NCI-H1417 (cell line): ENCODE data around the gene FOXL1.
"Not testable (repeated sequence)": the region's sequence is repeated elsewhere in the genome, so short reads cannot be mapped to it uniquely, and the experiment has no call there.

Experiments
- DNase-seq, 3 experiments: peaks; one replicate each; lab custom pipeline; 2025; lab: John Stamatoyannopoulos, UW

Gene FOXL1

DNA sequence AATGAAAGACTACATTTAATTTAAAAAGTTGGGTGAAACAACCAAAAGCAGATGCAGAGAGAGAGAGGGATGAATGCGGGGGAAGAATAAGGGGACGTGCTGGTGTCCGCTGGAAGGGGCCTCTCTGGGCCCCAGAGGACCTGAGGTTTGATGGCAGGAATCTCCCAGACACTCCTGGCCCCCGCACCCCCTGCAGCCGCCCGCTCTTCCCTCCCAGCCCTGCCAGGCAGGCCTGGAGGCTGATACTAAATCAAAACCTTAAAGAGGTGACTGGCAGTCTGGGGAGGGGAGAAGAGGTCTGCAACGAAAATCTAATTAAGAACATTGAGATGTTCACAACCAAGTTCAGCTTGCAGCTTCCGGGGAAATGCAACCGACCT lies 2.4 kb downstream of the FOXL1 start:
- no peak for DNase-seq

DNA sequence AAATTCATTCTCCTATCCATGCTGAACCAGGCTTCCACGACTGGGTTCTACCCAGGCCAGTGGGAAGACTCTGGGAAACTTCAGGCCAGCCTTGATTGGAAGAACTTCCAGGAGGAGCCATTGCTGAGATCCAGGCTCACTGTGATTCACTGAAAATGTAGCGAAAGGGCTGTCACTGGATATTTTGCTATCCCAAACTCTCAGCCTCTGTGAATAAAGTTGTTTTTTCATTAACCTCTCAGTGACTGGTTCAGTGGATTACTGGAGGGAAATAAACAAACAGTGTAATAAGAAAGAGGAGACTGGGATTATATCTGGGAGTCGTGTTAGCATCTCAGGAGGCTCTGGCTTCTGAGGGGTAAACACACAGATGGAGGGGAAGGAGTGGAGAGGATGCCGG lies 3.1 kb downstream of the FOXL1 start:
- no peak for DNase-seq

DNA sequence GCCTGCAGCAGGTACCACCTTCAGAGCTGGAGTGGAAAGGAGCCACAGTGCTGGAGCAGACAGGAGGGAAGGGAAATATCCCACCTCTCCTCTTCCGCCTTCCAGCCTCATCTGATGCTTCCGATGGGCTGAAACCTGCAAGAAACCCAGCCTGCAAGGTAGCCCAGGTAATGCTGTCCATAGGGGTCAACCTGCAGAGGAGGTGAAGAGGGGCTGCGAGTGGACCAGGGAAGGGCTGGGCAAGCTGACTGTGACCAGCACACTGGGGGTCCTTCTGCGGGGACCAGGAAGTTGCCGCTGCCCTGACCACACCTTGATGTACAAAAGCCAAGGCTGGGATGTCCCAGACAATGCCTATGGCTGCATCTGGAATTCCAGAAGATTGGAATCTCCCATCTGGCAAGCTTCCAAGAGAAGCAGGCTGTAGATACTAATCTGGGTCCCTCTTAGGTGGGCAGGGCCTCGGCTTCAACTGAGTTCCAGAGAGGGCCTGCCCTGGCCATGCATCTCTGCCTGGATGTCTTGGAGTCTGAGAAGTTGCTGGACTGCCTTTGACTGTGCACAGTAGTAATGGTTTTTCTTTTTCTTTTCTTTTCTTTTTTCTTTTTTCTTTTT lies 5.8 kb downstream of the FOXL1 start:
- DNase-seq = no peak

DNA sequence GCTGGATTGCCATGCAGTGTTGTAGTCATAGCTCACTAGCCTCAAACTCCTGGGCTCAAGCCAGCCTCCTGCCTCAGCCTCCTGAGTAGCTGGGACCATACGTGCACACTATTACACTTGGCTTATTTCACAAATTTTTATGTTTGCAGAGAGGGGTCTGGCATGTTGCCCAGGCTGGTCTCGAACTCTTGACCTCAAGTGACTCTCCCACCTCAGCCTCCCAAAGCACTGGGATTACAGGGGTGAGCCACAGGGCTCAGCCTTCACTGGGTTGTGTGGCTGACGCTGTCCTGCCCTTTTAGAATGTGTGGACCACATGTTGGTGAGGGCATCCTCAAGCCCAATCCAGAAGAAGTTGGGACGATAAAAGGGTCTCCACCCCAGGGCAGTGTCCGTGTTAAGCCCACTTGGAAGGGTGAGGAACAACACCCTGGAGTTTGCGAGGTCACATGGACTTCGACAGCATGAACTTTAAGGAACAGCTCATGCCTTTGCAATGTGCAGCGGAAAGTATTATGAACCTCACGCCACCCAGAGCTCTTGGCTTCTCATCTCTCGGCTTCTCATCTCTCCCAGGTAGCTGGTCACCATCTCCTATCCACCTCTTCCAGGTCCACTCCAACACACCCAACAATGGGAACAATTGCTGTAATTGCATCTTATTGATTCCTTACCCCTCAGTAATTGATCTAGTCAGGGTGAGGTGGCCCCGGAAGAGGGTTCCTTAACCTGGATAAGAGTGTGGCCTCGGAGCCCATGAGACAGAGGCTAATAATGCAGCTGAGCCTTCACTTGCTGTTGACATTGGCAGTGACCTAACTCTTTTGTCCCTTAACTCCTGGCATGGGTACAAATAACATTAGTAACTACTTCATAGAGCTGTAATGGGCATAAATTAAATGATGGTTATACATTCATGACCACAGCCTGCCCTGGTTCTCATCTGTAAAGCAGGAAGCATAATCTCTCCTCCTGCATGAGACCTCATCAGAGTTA lies 6.7 kb downstream of the FOXL1 start:
- no peak for DNase-seq

DNA sequence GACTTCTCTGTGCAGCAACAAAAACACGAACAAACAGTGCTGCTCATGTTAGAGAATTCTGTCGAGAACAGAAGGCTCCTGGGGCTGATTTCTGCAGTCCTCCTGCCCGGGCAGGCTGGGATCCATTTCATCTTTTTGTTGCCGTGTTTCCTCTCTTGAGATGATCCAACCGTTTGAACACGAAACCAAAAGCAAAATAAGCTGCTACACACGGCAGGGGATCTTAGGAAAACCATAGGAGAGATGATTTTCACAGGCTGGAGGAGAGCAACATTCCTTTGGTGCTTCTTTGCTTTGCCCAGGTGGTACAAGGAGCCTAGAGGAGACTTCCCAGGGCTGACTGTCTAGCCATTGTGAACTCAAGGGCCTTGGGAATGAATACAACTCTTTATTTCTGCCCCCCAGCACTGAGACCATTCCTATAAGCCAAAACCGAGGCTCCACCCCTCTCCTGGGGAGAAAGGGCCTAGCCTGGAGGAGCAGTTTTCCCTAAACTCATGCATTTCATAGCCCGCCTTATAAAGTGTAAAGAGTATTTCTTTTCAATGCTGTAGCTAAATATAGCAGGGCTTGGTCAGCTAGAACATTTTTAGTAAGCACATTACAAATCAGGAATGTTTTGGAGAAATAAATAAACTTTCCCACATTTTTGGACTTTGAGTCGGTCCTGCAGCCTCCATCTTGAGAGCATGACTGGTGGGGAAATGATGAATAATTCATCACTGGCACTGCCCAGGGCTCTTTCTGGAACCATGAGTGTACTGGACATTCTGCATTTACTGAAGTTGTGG lies 7.7 kb downstream of the FOXL1 start:
- DNase-seq = no peak

DNA sequence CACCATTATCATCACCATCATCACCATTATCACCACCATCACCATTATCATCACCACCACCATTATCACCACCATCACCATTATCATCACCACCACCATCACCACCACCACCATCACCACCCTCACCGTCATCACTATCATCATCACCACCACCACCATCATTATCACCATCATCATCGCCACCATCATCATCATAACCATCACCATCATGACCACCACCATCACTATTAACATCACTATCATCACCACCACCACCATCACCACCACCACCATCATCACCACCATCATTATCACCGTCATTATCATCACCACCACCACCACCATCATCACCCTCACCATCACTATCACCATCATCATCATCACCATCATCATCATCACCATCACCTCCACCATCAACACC lies 9.1 kb downstream of the FOXL1 start:
- no peak for DNase-seq

DNA sequence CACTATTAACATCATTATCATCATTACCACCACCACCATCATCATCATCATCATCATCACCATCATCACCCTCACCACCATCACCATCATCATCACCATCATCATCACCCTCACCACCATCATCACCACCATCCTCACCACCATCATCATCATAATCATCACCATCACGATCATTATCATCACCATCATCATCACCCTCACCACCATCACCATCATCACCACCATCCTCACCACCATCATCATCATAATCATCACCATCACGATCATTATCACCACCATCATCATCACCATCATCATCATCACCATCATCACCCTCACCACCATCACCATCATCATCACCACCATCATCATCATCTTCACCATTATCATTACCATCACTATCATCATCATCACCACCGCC lies 9.6 kb downstream of the FOXL1 start:
- not testable (repeated sequence) for DNase-seq

DNA sequence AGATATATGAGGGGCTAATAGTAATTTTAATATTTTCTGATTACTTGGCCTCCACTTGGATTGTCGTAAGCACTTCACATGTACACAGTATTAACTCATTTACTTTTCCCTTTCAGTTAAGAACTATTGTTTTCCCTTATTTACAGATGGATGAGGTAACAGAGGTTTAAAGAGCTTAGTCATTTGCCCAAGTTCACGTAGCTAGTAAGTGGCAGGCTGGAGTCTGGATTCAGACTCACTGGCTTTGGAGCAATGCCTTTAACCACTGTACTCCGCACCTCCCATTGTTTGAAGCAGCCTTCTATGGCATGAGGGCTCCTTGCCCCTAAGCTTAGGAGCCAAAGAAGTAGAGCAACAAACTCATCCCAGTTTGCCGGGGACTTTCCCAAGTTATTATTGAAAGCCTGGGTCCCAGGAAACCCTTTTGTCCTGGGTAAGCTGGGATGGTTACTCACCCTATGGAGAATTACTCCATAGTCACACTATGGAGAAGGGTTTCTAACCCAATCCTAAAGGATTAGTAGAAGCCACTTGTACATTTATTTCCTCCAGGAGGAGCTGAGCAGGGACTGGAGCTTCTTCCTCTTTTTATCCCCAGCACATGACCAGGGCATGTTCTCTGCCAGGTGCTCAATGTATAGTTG lies 12.3 kb downstream of the FOXL1 start:
- DNase-seq = no peak

DNA sequence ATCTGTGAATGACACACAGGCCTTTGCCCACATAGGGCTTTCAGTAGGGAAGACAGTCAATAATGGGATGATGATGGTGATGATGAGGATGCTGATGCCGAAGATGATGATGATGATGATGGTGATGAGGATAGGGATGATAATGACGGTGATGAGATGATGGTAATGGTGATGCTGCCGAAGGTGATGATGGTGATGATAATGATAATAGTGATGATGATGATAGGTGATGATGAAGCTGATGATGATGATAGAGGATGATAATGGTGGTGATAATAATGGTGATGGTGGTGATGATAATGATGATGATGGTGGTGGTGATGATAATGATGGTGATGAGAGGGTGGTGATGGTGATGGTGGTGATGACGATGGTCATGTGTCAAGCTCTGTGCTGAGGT lies 12.9 kb downstream of the FOXL1 start:
- DNase-seq = no peak

DNA sequence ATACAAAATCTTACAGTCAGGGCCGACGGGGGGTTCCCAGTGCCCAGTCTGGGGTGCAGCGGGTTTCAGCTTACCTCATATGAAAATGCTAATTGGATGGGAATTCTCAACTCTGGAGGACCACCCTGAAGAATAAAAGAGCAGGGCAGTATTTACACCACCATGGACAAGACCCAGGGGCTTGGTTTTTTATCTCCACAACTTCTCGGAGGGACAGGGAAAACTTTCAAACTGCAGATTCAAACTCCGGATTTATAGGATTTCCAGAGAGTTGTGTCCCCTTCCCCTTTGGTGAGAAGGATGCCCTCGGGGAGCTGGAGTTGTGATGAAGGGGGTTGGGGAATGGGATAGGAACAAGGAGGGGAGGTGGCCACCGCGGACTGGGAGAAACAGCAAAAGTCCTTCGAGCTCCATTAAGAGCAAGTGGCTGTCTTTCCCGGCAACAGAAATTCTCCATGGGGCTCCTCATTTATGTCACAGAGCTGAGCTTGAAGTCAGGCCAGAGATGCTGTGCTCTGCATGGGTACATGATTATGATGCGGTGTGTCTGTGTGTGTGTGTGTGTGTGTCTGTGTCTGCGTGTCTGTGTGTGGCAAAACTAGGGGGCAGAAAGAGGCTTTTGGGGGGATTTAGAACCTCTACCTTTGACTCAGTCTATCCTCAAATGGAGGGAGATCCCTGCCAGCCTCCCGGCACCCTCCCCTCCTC lies 15.7 kb downstream of the FOXL1 start:
- DNase-seq = no peak

DNA sequence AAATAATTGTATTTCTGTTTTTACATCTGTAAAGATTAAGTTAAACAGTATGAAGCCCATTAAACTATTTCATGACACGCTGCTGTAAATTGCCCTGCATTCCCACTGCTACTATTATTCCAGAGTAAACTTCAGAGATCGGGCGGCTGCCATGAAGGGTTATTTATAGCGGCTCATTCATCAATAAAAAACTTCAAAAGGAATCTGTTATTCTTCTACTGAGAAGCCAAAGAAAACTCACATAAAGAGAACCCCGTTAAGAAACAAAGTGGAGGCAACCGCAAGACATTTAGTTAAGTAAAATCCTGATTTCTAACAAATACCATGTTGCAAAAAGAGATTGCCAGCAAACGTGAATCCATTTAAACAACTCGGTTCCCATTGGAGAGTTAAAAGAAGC lies 16.4 kb downstream of the FOXL1 start:
- no peak for DNase-seq

DNA sequence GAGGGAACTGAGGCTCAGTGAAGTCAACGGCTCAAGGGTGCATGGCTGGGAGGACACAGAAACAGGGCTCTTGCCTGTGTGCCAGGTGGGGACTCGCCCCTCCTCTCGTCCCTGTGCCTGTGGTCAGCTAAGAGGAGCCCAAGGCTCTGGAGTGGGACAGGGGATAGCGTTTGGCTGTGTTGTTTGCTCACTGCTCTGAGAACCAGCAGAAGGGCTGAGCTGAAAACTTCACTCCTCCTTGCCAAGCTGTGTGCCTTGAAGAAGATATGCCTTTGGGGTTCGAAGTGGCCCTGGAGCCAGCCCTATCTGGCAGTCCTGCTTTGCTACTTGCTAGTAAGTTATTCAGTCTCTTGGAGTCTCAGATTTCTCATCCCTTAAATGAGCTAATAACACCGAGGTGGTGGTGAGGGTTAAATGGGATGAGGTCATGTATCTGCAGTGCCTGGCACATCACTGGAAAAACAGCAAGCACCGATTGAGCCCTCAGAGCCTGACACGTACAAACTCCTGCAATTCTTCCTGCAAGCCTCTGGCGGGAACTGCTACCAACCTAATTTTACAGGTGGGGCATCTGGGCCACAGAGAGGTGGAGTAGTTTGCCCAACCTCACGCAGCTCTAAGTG lies 17.7 kb downstream of the FOXL1 start:
- DNase-seq = no peak

DNA sequence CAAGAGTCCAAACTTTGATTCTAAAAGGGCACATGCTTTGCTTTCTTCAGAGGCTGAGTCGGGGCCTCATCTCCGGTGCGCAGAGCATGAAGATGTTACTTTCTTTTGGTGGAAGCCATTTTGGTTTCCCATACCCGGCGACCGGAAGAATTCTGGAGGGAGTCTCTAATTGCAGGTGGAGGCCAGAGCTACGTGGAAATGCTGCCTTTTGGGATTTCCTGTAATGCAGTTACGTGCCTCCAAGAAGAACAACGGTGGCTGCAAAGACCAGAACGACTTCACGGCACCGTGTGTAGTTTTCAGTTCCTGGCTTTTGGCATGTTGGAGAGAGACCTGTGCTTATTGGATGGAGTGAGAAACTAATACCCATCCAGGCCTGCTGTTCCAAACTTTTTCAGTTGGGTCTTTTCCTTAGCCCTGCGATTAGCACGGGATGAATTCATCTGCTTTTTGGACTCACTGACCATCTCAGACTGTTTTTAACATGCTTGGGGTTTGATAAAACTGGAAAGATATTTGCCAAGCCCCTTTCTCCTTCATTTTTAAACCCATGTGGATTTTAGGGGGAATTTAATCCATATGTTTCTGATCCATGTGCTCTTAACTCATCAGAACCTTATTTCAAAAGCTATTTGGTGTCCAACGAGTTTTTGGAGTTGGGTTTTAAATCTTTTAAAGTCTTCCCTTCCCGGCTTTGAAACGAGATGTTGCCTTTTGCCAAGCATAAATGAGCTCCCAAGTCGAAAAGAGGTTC lies 19.0 kb downstream of the FOXL1 start:
- no peak for DNase-seq

DNA sequence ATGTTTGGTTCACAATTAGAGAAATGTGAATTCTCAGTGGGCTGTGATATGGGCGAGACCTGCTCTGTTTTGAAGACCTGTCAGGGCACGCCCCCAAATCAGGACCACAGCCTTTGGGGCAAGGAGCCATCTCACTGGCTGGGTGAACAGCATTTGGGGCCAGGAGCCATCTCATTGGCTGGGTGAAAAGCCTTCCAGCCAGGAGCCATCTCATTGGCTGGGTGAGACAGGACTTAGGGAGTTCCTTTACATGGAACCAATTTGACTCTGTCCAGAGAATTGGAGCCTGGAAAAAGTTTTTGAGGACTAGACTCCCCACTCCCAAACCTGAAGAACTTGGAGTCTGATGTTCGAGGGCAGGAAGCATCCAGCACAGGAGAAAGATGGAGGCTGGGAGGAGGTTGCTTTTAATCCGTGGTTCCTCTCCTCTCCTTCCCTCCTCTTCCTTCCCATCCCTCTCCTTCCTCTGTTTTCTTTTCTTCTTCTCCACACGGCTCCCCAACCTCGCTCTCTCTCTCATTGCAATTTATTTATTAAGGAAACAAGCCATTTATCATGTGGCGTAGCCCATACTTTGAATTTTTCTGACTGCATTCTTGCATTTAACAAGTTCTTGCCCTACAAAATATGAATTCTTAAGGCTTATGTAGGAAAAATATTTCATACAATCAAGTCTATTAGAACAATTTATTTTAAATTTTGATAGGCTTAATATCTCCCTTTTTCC lies 19.7 kb downstream of the FOXL1 start:
- no peak for DNase-seq

DNA sequence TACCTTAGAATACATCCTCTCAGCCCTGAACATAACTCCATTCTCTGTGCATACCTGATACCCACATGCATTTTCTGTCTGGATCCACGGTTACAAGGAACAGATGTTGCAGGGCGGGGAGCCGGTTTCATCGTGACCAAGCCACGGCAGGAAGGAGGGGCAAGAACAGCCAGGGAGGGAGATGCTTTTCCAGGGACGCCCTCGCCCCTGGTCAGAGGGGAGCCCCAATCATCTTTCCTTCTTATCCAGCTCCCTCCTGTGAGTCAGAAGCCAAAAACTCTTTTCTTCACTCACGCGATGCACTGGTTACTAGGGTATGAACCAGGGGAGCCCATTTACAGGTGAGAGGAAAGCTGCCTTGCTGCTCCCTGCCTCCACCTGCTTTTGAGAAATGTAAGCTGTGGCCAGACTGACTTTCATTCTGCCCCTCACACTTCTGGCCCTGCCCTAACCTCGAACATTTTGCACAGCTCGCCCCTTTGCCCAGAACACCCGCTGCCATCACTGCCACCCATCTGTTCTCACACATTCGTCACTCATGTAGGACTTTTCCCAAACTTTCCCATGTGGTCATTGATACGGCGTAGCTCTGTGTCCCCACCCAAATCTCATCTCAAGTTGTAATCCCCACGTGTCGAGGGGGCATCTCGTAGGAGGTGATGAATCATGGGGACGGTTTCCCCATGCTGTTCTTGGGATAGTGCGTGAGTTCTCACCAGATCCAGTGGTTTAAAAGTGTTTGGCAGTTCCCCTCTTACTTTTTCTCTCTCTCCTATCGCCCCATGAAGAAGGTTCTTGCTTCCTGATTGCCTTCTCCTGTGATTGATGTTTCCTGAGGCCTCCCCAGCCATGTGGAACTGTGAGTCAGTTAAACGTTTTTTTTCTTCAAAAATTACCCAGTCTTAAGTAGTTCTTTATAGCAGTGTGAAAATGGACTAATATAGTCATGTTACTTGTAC lies 20.5 kb downstream of the FOXL1 start:
- no peak for DNase-seq

DNA sequence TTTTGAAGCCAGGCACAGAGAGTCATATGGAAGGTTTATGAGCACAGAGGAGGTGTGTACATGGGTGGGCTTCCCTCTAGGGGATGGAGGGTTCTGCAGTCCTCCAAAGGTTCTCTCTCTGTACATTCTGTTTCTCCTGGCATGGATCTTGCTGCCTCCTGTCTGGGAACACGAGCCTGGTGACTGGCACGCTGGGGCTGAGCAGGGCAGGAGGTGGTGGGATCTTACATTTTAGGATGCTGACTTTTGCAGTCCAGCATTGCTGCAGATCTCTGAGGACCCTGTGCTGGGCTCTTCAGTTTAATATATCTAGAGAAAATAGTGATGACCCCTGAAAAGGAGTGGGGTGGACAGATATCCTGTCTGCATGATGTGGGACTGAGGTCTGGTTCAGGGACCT lies 23.0 kb downstream of the FOXL1 start:
- no peak for DNase-seq

DNA sequence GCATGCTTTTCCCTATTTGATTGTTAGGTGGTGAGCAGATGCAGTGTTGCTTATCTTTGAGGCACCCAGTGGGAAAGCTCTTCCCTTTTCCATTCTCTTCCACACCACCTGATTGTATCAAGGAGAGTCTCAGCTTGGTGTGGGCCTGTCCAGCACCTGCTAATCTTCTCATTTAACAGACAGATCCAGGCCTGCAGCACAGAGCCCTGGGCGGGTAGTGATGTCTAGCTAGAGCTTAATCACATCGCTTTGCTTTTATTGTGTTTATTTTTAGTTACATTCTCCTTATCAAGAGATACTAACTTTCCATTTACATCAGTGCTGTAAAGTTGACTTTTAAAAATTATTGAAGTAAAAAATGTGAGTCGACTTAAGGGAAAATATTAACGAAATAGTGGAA lies 24.2 kb downstream of the FOXL1 start:
- DNase-seq = no peak

DNA sequence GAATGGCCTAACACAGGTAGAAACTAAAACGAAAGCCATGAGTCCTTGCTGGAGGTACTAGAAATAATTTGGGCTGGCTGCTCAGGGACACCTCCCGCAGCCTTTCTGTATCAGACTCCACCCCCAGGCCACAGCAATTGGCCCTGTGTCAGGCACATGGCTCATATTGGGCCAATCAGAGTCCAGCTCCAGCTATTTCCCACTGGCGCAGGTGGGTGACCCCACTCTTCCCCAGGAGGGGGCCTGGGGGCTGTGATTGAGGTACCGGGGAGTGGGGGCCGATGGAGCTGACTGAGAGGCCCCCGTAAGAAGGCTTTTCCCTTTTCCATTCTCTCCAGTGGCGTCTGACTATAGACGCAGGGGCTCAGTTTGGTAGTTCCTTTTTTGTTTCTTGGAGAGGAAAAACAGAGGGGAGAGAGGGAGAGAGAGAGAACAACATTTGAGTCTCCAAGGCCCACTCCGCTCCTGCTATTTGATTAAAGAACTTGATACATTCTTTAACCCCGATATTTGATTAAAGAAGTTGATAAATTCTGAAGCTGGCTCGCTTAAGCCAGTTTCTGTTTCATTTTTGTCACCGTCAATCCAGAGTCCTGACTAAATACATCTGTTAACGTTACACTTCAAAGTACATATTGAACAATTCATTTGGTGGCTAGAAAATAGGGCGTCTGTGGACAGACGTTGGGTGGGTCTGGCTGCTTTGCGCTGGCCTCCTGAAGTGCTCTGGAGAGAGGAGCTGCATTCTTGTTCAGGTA lies 26.3 kb downstream of the FOXL1 start:
- no peak for DNase-seq
